GM23338 (cell line): ENCODE data around the gene MAP3K5. TPM values are rescaled to one million over a fixed set of nuclear protein-coding genes. Genes with fewer than 3 reads are reported as not detected.
A peak's percentile ranks its signal among the peaks of the same experiment; 100 is the strongest.

ENCODE experiments used
- ATAC-seq: fragments of 200-7000 bp; cut with Tn5 transposase; 3 replicates; pipeline ENCODE4 v1.9.1; 2020
- DNase-seq: peaks from one replicate; pipeline ENCODE4 v3.0.0-alpha.2; 2015; ENCODE audit warnings: low spot score
- H2AFZ ChIP-seq: fragments of 200-600 bp; sonication (generic); 2 replicates; pipeline ENCODE4 v1.8.0; 2016; ENCODE audit warnings: antibody characterized with exemption, mild to moderate bottlenecking, moderate library complexity
- H3F3A ChIP-seq: fragments of 200-600 bp; sonication (generic); replicated peaks from 2 replicates; pipeline ENCODE4 v1.8.0; 2017; ENCODE audit warnings: antibody characterized with exemption, mixed run types, low read depth
- H3K27ac ChIP-seq: fragments of 200-600 bp; sonication (generic); 2 replicates; pipeline ENCODE4 v1.6.1; 2016; ENCODE audit warnings: low read depth
- H3K27me3 ChIP-seq: fragments of 200-600 bp; sonication (generic); 2 replicates; pipeline ENCODE4 v1.8.0; 2016; ENCODE audit warnings: mild to moderate bottlenecking, mixed run types, moderate library complexity; ENCODE audit not compliant: insufficient read depth
- H3K36me3 ChIP-seq: fragments of 200-600 bp; sonication (generic); 2 replicates; pipeline ENCODE4 v1.8.0; 2016; ENCODE audit warnings: mild to moderate bottlenecking; ENCODE audit not compliant: insufficient read depth
- H3K4me1 ChIP-seq: fragments of 200-600 bp; sonication (generic); 2 replicates; pipeline ENCODE4 v1.8.0; 2016; ENCODE audit warnings: mild to moderate bottlenecking, moderate library complexity; ENCODE audit not compliant: insufficient read depth
- H3K4me2 ChIP-seq: fragments of 200-600 bp; sonication (generic); 2 replicates; pipeline ENCODE4 v1.7.1; 2017; ENCODE audit warnings: mixed run types
- H3K4me3 ChIP-seq: fragments of 200-600 bp; sonication (generic); 2 replicates; pipeline ENCODE4 v1.6.1; 2016; ENCODE audit warnings: mixed run types
- H3K79me2 ChIP-seq: fragments of 200-600 bp; sonication (generic); replicated peaks from 2 replicates; pipeline ENCODE4 v1.8.0; 2017; ENCODE audit warnings: mild to moderate bottlenecking; ENCODE audit not compliant: insufficient read depth
- H3K9me2 ChIP-seq: fragments of 200-600 bp; sonication (generic); 2 replicates; pipeline ENCODE4 v1.8.0; 2017; ENCODE audit not compliant: insufficient read depth
- H4K20me1 ChIP-seq: fragments of 200-600 bp; sonication (generic); replicated peaks from 2 replicates; pipeline ENCODE4 v1.8.0; 2017; ENCODE audit warnings: mild to moderate bottlenecking; ENCODE audit not compliant: insufficient read depth
- H3K27ac Mint-ChIP-seq: 2 replicates; pipeline ENCODE4 v1.8.0; 2020; ENCODE audit warnings: inconsistent platforms, mild to moderate bottlenecking, moderate library complexity, mixed read lengths
- H3K27me3 Mint-ChIP-seq: 3 replicates; pipeline ENCODE4 v1.8.0; 2022; ENCODE audit warnings: low read depth, mild to moderate bottlenecking, moderate library complexity, mixed read lengths, inconsistent platforms; ENCODE audit not compliant: insufficient read depth, poor library complexity
- H3K36me3 Mint-ChIP-seq: 3 replicates; pipeline ENCODE4 v1.8.0; 2021; ENCODE audit warnings: low read depth, mild to moderate bottlenecking, inconsistent platforms, moderate library complexity, mixed read lengths
- H3K4me1 Mint-ChIP-seq: 3 replicates; pipeline ENCODE4 v1.8.0; 2020; ENCODE audit warnings: mild to moderate bottlenecking, inconsistent platforms, mixed read lengths
- H3K4me3 Mint-ChIP-seq: 3 replicates; pipeline ENCODE4 v1.8.0; 2021; ENCODE audit warnings: moderate library complexity, mild to moderate bottlenecking, inconsistent platforms, mixed read lengths
- H3K9me3 Mint-ChIP-seq: 3 replicates; pipeline ENCODE4 v1.8.0; 2020; ENCODE audit warnings: moderate library complexity, mild to moderate bottlenecking, inconsistent platforms, mixed read lengths
- CREB1 ChIP-seq: fragments of 250-450 bp; sonication (Bioruptor Pico); IDR thresholded peaks from 2 replicates; pipeline ENCODE4 v1.5.0; 2020; ENCODE audit warnings: low read depth, mild to moderate bottlenecking, moderate library complexity
- CTCF ChIP-seq, 2 experiments: fragments of 200-600 bp in 1 of 2; sonication (generic) in 1 of 2; conservative IDR thresholded peaks; 2 replicates each; pipeline versions ENCODE4 v1.5.1 to v1.6.1; 2016 to 2017; ENCODE audit warnings: antibody characterized with exemption in 2 of 2, low read depth in 2 of 2, mild to moderate bottlenecking in 2 of 2, moderate library complexity in 1 of 2
- ETS1 ChIP-seq: IDR thresholded peaks from 2 replicates; pipeline ENCODE4 v1.6.1; 2016; ENCODE audit warnings: antibody characterized with exemption
- EZH2 ChIP-seq: fragments of 200-600 bp; sonication (generic); IDR thresholded peaks from one replicate; pipeline ENCODE4 v1.8.0; 2017; ENCODE audit warnings: antibody characterized with exemption, mild to moderate bottlenecking, low read depth; ENCODE audit not compliant: unreplicated experiment
- EZH2phosphoT487 ChIP-seq: fragments of 200-600 bp; sonication (generic); IDR thresholded peaks from one replicate; pipeline ENCODE4 v1.8.1; 2018; ENCODE audit warnings: antibody characterized with exemption; ENCODE audit not compliant: unreplicated experiment
- JUNB ChIP-seq: IDR thresholded peaks from one replicate; pipeline ENCODE4 v1.6.1; 2016; ENCODE audit warnings: antibody characterized with exemption; ENCODE audit not compliant: unreplicated experiment
- NANOG ChIP-seq: IDR thresholded peaks from 2 replicates; pipeline ENCODE4 v1.6.1; 2016; ENCODE audit warnings: antibody characterized with exemption, borderline replicate concordance
- STAT1 ChIP-seq: IDR thresholded peaks from one replicate; pipeline ENCODE4 v1.6.1; 2016; ENCODE audit warnings: antibody characterized with exemption; ENCODE audit not compliant: unreplicated experiment
- ZNF114 ChIP-seq: fragments of 250-450 bp; sonication (Bioruptor Pico); IDR thresholded peaks from 2 replicates; pipeline ENCODE4 v1.5.0; 2020; ENCODE audit warnings: mild to moderate bottlenecking, moderate library complexity
- polyA plus RNA-seq: library from polyadenylated mRNA; unstranded; fragments of >200 nt; fragmentation: Nextera tagmentation; extraction: Ambion mirVana; gene quantifications from 2 replicates; pipeline ENCODE4 v1.2.1, GENCODE V29; 2016
- total RNA-seq: library from RNA; depleted of rRNA; stranded (reverse); fragments of >200 nt; shearing (Covaris generic); gene quantifications from 2 replicates; pipeline ENCODE4 v1.2.3, GENCODE V29; 2014

Gene MAP3K5
- total and polyA plus RNA-seq, 2 experiments from 2014 or later, result 0.76 to 2.8 TPM

- Histone ChIP-seq H3K27me3 (no peaks in the 10 kb centered on the region), H2AFZ (peak overlapping the region; percentile 38; the same call in 1 of the 2 replicates), H3K4me2 (no peak overlapping the region), H3K27ac (no peak overlapping the region), H3K4me3 (no peak overlapping the region), H3K4me1 (peaks cover 4% of the 10 kb centered on the region; the same call in 1 of the 2 replicates), H4K20me1 (no peaks in the 10 kb centered on the region), H3K36me3 (no peaks in the 10 kb centered on the region), H3K79me2 (no peaks in the 10 kb centered on the region), H3F3A (no peaks in the 10 kb centered on the region), H3K9me2 (no peaks in the 10 kb centered on the region)
- no peaks in the 10 kb centered on the region for H3K27me3 Mint-ChIP-seq
- DNase-seq (no peak), ATAC-seq (no peak)
- H3K4me3 Mint-ChIP-seq, result no peak overlapping the region
- H3K4me1 Mint-ChIP-seq, result peaks cover 2% of the 10 kb centered on the region; the same call in 1 of the 3 replicates
- H3K27ac Mint-ChIP-seq, result no peak overlapping the region
- no peaks in the 10 kb centered on the region for H3K36me3 Mint-ChIP-seq
- TF ChIP-seq CTCF (conservative IDR thresholded peaks at IDR 0.05; ENCODE audit: low read depth in 2 of 2), result no peak
- TF ChIP-seq EZH2phosphoT487, result no peak
- no peak for TF ChIP-seq ZNF114
- TF ChIP-seq CREB1 (CRISPR knock-in tag), result no peak
- H3K9me3 Mint-ChIP-seq, result no peaks in the 10 kb centered on the region
Measured at GRCh38 chr6:136809091-136809860, 17.0 kb upstream of the MAP3K5 start.

GRCh38 chr6:136803608-136804007, 11.3 kb upstream of the MAP3K5 start:
- Histone ChIP-seq H3K36me3 (no peaks in the 10 kb centered on the region), H2AFZ (no peak overlapping the region), H4K20me1 (no peaks in the 10 kb centered on the region), H3K4me2 (no peak overlapping the region), H3K9me2 (no peaks in the 10 kb centered on the region), H3K27me3 (no peaks in the 10 kb centered on the region), H3K4me1 (no peaks in the 10 kb centered on the region), H3K27ac (no peak overlapping the region), H3F3A (no peaks in the 10 kb centered on the region), H3K4me3 (no peak overlapping the region), H3K79me2 (no peaks in the 10 kb centered on the region)
- DNase-seq, result no peak
- Mint-ChIP-seq H3K4me1 (no peaks in the 10 kb centered on the region), H3K36me3 (no peaks in the 10 kb centered on the region), H3K4me3 (no peak overlapping the region), H3K27me3 (peaks cover 6% of the 10 kb centered on the region), H3K9me3 (no peaks in the 10 kb centered on the region), H3K27ac (no peak overlapping the region)
- no peak for TF ChIP-seq NANOG
- no peak for ATAC-seq

GRCh38 chr6:136801581-136801980, 9.3 kb upstream of the MAP3K5 start:
- Mint-ChIP-seq H3K9me3 (no peaks in the 10 kb centered on the region), H3K27ac (no peak overlapping the region), H3K27me3 (peaks cover 6% of the 10 kb centered on the region), H3K4me1 (no peaks in the 10 kb centered on the region), H3K36me3 (no peaks in the 10 kb centered on the region), H3K4me3 (no peak overlapping the region)
- H3F3A ChIP-seq, result no peaks in the 10 kb centered on the region
- H3K36me3 ChIP-seq, result no peaks in the 10 kb centered on the region
- H3K79me2 ChIP-seq, result no peaks in the 10 kb centered on the region
- no peak overlapping the region for H2AFZ ChIP-seq
- no peaks in the 10 kb centered on the region for H3K9me2 ChIP-seq
- ATAC-seq, result no peak
- H3K4me3 ChIP-seq, result no peak overlapping the region
- H4K20me1 ChIP-seq, result no peaks in the 10 kb centered on the region
- H3K4me1 ChIP-seq, result no peaks in the 10 kb centered on the region
- H3K27ac ChIP-seq, result no peak overlapping the region
- DNase-seq, result no peak
- no peaks in the 10 kb centered on the region for H3K27me3 ChIP-seq
- H3K4me2 ChIP-seq, result no peak overlapping the region
- no peak for TF ChIP-seq ETS1
- no peak for TF ChIP-seq JUNB
- no peak for TF ChIP-seq EZH2phosphoT487
- no peak for TF ChIP-seq STAT1
- no peak for TF ChIP-seq NANOG
- TF ChIP-seq CREB1 (CRISPR knock-in tag), result no peak
- no peak for TF ChIP-seq EZH2
- no peak for TF ChIP-seq CTCF (conservative IDR thresholded peaks at IDR 0.05; ENCODE audit: low read depth in 2 of 2)
